Activated naive CD4-positive, alpha-beta T cell treated with anti-CD3 and anti-CD28 coated beads for 36 hours (primary cell): ENCODE data around the gene TOPAZ1. TPM values are rescaled to one million over a fixed set of nuclear protein-coding genes. Genes with fewer than 3 reads are reported as not detected.

ENCODE experiments used
- CTCF ChIA-PET: fragments of 350-600 bp; sonication (Branson Sonifier 250); formaldehyde crosslinking; loops from one replicate; lab custom pipeline; 2021; ENCODE audit warnings: antibody characterized with exemption; lab: Charles Lee
- DNase-seq: peaks from one replicate; pipeline ENCODE4 v3.0.0-alpha.2; 2020
- H3K27ac Mint-ChIP-seq: one replicate; pipeline ENCODE4 v1.8.0; 2021; ENCODE audit warnings: mild to moderate bottlenecking, mixed read lengths
- H3K27me3 Mint-ChIP-seq: one replicate; pipeline ENCODE4 v1.8.0; 2021; ENCODE audit warnings: low read depth, mixed read lengths
- H3K36me3 Mint-ChIP-seq: one replicate; pipeline ENCODE4 v1.8.0; 2021; ENCODE audit warnings: low read depth, mixed read lengths
- H3K4me1 Mint-ChIP-seq: one replicate; pipeline ENCODE4 v1.8.0; 2021; ENCODE audit warnings: low read depth, mixed read lengths
- H3K4me3 Mint-ChIP-seq: one replicate; pipeline ENCODE4 v1.8.0; 2021; ENCODE audit warnings: mild to moderate bottlenecking, moderate library complexity, mixed read lengths
- H3K9me3 Mint-ChIP-seq: one replicate; pipeline ENCODE4 v1.8.0; 2021; ENCODE audit warnings: mixed read lengths
- intact Hi-C: fragments of 100-400 bp; cut with micrococcal nuclease; formaldehyde crosslinking; loops from one replicate; pipeline ENCODE4 v1.15.1; 2023
- total RNA-seq, 2 experiments: library from RNA; stranded (reverse); gene quantifications; one replicate each; pipeline ENCODE4 v1.2.3, GENCODE V29; 2021

The TOPAZ1 gene
- total RNA-seq, 2 experiments from 2014 or later, result not detected

DNA sequence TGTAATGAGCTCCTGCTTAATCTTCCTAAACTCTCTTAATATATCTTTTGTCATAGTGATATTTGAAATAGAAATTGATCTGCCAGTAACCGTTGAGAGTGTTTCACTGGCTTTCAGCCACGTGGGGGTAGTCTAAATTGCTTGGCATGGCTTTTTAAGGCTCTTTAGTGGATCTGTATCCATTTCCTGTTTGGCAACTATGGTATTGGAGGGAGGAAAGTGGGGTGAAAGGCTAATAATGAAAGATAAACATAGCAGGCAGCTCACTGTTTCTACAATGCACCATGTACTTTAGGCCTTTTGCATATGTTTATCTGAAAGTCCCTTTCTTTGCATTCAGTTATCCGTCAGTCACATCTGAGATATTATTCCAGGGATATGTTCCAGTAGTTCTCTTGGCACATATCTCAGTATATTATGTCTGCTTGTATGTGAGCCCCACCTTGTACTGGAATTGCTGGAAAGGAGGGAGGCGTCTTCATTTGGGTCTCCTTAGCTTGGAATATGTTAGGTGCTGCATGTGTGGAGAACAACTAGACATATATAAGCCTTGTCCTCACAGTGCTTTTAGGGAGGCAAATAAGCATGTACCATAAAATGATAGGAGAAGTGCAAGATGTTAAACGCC lies 10.8 kb downstream of the TOPAZ1 start:
- peaks cover 9% of the 10 kb centered on the region for H3K9me3 Mint-ChIP-seq
- H3K27me3 Mint-ChIP-seq, result peaks cover 11% of the 10 kb centered on the region
- no peaks in the 10 kb centered on the region for H3K4me1 Mint-ChIP-seq
- intact Hi-C loops, result no loop called here
- no peak overlapping the region for H3K4me3 Mint-ChIP-seq
- H3K27ac Mint-ChIP-seq, result no peak overlapping the region
- H3K36me3 Mint-ChIP-seq, result peaks cover 3% of the 10 kb centered on the region
- no peak for DNase-seq
- CTCF ChIA-PET, result interaction anchor here (1.3 kb wide), 1 partner anchor 12 kb away, joined by 3 read pairs; no protein-coding TSS in a partner anchor

DNA sequence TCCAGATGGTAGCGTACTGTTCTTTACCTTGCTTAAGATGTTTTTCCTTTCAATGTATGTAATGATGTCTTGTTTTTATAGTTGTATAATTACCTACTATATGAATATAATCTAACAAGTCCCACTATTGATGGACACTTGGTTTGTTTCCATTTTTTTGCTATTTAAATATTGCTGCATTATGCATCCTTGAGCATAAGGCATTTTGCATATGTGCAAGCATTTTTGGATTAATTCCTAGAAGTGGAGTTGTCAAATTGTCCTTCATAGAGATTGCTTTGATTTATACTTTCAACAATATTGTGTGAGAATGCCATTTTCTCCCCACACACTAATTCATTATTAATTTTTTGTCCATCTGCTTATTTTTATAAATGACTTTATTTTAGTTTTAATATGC lies 17.7 kb downstream of the TOPAZ1 start:
- Mint-ChIP-seq H3K4me1 (no peaks in the 10 kb centered on the region), H3K27me3 (peaks cover 12% of the 10 kb centered on the region), H3K27ac (no peak overlapping the region), H3K9me3 (no peaks in the 10 kb centered on the region), H3K36me3 (no peaks in the 10 kb centered on the region), H3K4me3 (no peak overlapping the region)
- no peak for DNase-seq
- intact Hi-C loops, result no loop called here
- CTCF ChIA-PET, result no interaction called here

DNA sequence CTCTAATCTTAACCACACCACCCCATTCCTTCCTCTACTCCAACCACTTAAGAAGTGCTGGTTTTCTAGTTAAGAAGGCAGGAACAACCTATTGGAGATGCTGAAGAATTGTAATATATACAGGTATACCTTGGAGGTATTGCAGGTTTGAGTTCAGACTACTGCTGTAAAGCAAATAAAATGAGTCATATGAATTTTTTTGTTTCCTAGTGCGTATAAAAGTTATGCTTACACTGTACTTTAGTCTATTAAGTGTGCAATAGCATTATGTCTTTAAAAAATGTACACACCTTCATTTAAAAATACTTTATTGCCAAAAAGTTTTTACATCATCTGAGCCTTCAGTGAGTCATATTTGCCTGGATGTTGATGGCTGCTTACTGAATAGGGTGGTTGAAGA lies 22.5 kb downstream of the TOPAZ1 start:
- Mint-ChIP-seq H3K27me3 (peaks cover 19% of the 10 kb centered on the region), H3K27ac (no peak overlapping the region), H3K36me3 (no peaks in the 10 kb centered on the region), H3K4me3 (no peak overlapping the region), H3K9me3 (no peaks in the 10 kb centered on the region), H3K4me1 (peaks cover 6% of the 10 kb centered on the region)
- intact Hi-C loops, result no loop called here
- CTCF ChIA-PET, result no interaction called here
- DNase-seq, result no peak

DNA sequence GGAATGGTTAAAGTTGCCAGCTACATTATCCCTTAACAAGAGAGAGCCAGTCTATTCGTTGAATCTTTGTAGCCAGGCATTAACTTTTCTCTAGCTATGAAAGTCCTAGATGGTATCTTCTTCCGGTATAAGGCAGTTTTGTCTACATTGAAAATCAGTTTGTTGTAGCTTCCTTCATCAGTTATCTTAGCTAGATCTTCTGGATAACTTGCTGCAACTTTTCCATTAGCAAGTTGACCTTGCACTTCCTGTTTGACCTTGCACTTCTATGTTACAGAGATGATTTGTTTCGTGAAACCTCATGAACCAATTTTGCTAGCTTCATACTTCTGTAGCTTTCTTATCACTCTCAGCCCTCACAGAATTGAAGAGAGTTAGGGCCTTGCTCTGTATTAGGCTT lies 24.1 kb downstream of the TOPAZ1 start:
- Mint-ChIP-seq H3K4me1 (peaks cover 6% of the 10 kb centered on the region), H3K36me3 (no peaks in the 10 kb centered on the region), H3K27ac (no peak overlapping the region), H3K27me3 (peaks cover 16% of the 10 kb centered on the region), H3K4me3 (no peak overlapping the region), H3K9me3 (no peaks in the 10 kb centered on the region)
- DNase-seq, result no peak
- intact Hi-C loops, result no loop called here
- CTCF ChIA-PET, result interaction anchor here (0.6 kb wide), 1 partner anchor 71 kb away, joined by 6 read pairs; no protein-coding TSS in a partner anchor

DNA sequence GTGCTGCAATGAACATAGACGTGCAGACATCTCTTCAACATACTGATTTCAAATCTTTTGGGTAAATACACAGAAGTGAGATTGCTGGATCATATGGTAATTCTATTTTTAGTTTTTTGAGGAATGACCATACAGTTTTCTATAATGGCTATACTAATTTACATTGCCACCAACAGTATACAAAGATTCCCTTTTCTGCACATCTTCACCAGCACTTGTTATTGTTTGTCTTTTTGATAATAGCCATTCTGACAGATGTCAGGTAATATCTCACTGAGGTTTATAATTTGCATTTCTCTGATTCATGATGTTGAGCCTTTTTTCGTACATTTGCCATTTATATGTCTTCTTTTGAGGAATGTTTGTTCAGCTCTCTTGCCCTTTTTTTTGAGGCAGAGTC lies 30.5 kb downstream of the TOPAZ1 start:
- CTCF ChIA-PET, result no interaction called here

DNA sequence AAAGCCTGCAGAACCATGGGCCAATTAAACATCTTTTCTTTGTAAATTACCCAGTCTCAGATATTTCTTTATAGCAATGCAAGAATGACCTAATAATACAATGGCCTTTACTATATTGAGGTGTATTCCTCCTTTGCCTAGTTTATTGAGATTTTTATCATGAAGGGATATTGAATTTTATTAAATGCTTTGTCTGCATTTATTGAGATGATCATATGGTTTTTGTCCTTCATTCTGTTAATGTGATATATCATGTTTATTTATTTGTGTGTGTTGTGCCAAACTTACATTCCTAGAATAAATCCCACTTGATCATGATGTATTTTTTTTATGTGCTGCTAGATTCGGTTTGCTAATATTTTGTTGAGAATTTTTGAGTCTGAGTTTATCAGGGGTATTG lies 36.2 kb downstream of the TOPAZ1 start:
- Mint-ChIP-seq H3K36me3 (no peaks in the 10 kb centered on the region), H3K27ac (no peak overlapping the region), H3K4me1 (no peaks in the 10 kb centered on the region), H3K4me3 (no peak overlapping the region), H3K9me3 (peaks cover 6% of the 10 kb centered on the region), H3K27me3 (peaks cover 9% of the 10 kb centered on the region)
- CTCF ChIA-PET, result interaction anchor here (0.6 kb wide), 2 partner anchors 210 to 1757 kb away, joined by 3 to 6 read pairs; no protein-coding TSS in a partner anchor
- no peak for DNase-seq
- intact Hi-C loops, result no loop called here

More for the DNA sequence above, 30.5 kb downstream of the TOPAZ1 start:
- Mint-ChIP-seq H3K4me3 (no peak overlapping the region), H3K4me1 (no peaks in the 10 kb centered on the region), H3K27ac (no peak overlapping the region), H3K9me3 (peaks cover 6% of the 10 kb centered on the region), H3K27me3 (no peaks in the 10 kb centered on the region), H3K36me3 (no peaks in the 10 kb centered on the region)
- DNase-seq, result no peak
- intact Hi-C loops, result no loop called here

DNA sequence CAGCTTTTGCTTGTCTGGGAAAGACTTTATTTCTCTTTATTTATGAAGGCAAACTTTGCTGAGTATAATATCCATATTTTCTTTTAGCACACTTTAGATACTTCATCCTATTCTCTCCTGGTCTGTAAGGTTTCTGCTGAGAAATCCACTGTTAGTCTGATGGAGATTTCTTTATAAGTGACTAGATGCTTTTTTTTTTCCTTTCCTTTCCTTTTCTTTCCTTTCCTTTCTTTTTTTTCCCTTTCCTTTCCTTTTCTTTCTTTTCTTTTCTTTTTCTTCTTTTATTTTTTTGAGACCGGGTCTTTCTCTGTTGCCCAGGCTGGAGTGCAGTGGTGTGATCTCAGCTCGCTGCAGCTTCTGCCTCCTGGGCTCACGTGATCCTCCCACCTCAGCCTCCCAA lies 38.4 kb downstream of the TOPAZ1 start:
- Mint-ChIP-seq H3K9me3 (peaks cover 6% of the 10 kb centered on the region), H3K4me1 (no peaks in the 10 kb centered on the region), H3K27ac (no peak overlapping the region), H3K4me3 (no peak overlapping the region), H3K36me3 (no peaks in the 10 kb centered on the region), H3K27me3 (peaks cover 11% of the 10 kb centered on the region)
- CTCF ChIA-PET, result no interaction called here
- DNase-seq, result no peak
- intact Hi-C loops, result no loop called here

DNA sequence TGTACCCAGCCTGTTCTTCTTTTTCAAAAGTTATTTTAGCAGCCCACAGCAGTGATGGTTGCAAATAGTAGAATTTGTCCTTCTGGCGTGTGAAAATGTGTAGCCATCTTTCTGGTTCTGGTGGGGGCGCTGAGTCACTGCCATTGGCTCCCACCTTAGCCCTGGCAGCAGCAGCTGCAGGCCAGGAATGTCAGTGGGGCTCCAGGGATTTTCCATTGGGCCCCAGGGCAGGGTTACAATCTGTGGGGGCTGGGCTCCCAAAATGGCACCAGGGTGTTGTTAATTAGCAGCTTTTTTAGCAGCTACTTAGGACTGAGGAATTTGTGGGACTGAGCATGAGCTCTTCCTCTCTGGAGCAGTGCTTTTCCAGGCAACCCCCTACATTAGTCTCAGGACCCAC lies 38.9 kb downstream of the TOPAZ1 start:
- no peak overlapping the region for H3K27ac Mint-ChIP-seq
- intact Hi-C loops, result no loop called here
- CTCF ChIA-PET, result no interaction called here

DNA sequence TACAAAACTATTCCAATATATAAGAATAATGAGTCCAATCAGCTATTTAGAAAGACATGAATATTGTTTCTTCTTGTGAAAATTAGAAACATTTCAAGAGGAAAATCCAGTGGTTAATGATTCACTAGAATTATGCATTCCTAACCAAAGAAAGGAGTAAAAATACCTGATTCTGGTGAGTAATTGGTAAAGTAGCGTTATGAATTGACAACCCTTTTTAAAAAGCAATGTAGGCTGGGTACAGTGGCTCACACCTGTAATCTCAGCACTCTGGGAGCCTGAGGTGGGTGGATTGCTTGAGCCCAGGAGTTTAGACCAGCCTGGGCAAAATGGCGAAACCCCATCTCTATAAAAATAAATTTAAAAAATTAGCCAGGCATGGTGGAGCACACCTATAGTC lies 43.3 kb downstream of the TOPAZ1 start:
- DNase-seq, result no peak
- intact Hi-C loops, result no loop called here
- H3K4me1 Mint-ChIP-seq, result no peaks in the 10 kb centered on the region
- H3K9me3 Mint-ChIP-seq, result no peaks in the 10 kb centered on the region
- no peak overlapping the region for H3K27ac Mint-ChIP-seq
- no peak overlapping the region for H3K4me3 Mint-ChIP-seq
- CTCF ChIA-PET, result interaction anchor here (0.8 kb wide), 1 partner anchor 23 kb away, joined by 3 read pairs; no protein-coding TSS in a partner anchor
- no peaks in the 10 kb centered on the region for H3K36me3 Mint-ChIP-seq
- peaks cover 13% of the 10 kb centered on the region for H3K27me3 Mint-ChIP-seq

More for the DNA sequence above, 38.9 kb downstream of the TOPAZ1 start:
- Mint-ChIP-seq H3K36me3 (no peaks in the 10 kb centered on the region), H3K27me3 (peaks cover 11% of the 10 kb centered on the region), H3K4me1 (no peaks in the 10 kb centered on the region), H3K4me3 (no peak overlapping the region), H3K9me3 (peaks cover 6% of the 10 kb centered on the region)
- DNase-seq, result no peak

DNA sequence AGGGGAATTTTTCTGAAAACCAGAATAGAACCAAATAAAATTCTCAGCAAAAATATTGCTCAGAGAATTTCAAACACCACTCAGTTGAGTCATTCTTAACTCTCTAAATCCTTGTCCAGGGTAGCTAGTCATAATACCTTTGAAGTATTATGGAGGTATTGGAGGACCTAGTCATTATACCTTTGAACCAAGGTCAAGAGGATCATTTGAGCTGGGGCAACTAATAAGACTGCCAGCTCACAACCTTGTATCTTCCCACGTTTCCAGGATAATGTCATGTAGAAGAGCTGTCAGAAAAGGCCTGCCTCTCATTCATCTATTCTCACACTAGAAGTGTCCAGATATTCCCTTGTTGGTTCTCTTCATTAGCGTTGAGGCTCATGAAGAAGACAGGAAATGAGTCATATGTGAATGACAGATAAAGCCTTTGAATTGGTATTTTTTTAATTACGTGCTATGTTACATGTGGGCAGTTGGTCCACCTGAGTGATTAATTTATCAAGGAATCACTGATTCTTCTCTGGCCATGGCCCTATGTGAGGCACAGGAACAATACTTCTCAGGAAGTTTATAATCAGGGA lies 48.3 kb downstream of the TOPAZ1 start:
- DNase-seq, result no peak
- no peak overlapping the region for H3K27ac Mint-ChIP-seq
- intact Hi-C loops, result no loop called here
- no peaks in the 10 kb centered on the region for H3K36me3 Mint-ChIP-seq
- no peaks in the 10 kb centered on the region for H3K9me3 Mint-ChIP-seq
- H3K4me3 Mint-ChIP-seq, result no peak overlapping the region
- peaks cover 7% of the 10 kb centered on the region for H3K27me3 Mint-ChIP-seq
- CTCF ChIA-PET, result no interaction called here
- no peaks in the 10 kb centered on the region for H3K4me1 Mint-ChIP-seq

DNA sequence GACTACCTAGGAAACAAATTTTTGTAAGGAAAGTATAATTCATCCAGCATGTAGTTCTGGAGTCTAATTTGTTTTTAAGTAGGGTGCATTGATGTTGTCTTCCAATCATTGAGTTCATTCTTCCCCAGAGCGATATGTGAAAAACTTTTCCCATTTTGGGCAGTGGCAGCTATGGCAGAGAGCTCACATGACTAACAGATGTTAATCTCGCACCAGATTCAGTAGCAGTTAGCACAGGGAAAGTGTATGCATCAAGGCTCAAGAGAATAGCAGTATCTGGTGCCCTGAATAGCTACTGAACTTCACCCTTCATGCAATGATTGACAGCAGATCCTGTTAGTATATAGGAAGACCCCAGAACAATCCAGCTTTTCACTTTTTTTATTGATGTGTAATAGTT lies 50.6 kb downstream of the TOPAZ1 start:
- CTCF ChIA-PET, result no interaction called here
- intact Hi-C loops, result no loop called here
- Mint-ChIP-seq H3K27me3 (peaks cover 7% of the 10 kb centered on the region), H3K4me3 (no peak overlapping the region), H3K4me1 (no peaks in the 10 kb centered on the region), H3K9me3 (no peaks in the 10 kb centered on the region), H3K36me3 (no peaks in the 10 kb centered on the region), H3K27ac (no peak overlapping the region)
- DNase-seq, result no peak

DNA sequence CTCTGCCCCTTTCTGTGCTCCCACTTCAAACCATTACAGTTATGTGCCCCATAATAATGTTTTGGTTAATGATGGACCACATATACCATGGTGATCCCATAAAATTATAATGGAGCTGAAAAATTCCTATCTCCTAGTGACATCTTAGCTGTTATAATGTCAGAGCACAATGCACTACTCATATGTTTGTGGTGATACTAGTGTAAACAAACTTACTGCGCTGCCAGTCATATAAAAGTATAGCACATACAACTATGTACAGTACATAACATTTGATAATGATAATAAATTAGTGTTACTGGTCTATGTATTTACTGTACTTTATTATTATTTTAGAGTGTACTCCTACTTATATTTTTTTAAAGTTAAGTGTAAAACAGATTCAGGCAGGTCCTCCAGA lies 51.3 kb downstream of the TOPAZ1 start:
- H3K27ac Mint-ChIP-seq, result no peak overlapping the region
- H3K27me3 Mint-ChIP-seq, result peaks cover 8% of the 10 kb centered on the region
- H3K4me3 Mint-ChIP-seq, result no peak overlapping the region
- H3K36me3 Mint-ChIP-seq, result no peaks in the 10 kb centered on the region
- intact Hi-C loops, result no loop called here
- H3K9me3 Mint-ChIP-seq, result no peaks in the 10 kb centered on the region
- no peak for DNase-seq
- no peaks in the 10 kb centered on the region for H3K4me1 Mint-ChIP-seq
- CTCF ChIA-PET, result no interaction called here

DNA sequence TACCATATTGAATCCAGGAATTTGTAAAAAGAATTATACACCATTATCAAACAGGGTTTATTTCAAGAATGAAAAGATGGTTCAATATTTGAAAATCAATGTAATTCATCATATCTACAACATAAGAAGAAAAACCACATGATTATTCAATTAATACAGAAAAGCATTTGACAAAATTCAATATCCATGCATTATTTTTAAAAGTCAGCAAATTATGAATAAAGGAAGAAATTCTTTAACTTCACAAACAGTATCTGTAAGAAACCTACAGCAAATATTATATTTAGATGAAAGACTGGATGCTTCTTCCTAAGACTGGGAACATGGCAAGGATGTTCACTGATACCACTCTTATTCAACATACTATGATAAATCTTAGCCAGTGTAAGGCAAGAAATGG lies 55.6 kb downstream of the TOPAZ1 start:
- Mint-ChIP-seq H3K9me3 (no peaks in the 10 kb centered on the region), H3K36me3 (no peaks in the 10 kb centered on the region), H3K4me3 (no peak overlapping the region), H3K27ac (no peak overlapping the region), H3K4me1 (no peaks in the 10 kb centered on the region), H3K27me3 (peaks cover 3% of the 10 kb centered on the region)
- no peak for DNase-seq
- intact Hi-C loops, result no loop called here
- CTCF ChIA-PET, result no interaction called here
